Neuronal stem cell (in vitro differentiated cells): ENCODE measurements around the gene MAP3K12.
A peak's percentile ranks its signal among the peaks of the same experiment; 100 is the strongest.

ENCODE experiments used
- DNase-seq: peaks from one replicate; pipeline ENCODE4 v3.0.0-alpha.2; 2013; ENCODE audit warnings: low spot score
- H2AFZ ChIP-seq: one replicate; pipeline ENCODE4 v1.6.1; 2013; ENCODE audit warnings: mild to moderate bottlenecking, low read length, inconsistent platforms
- H2AK5ac ChIP-seq: 2 replicates; pipeline ENCODE4 v1.6.1; 2013; ENCODE audit warnings: low read depth, mild to moderate bottlenecking, inconsistent platforms, low read length, moderate library complexity, mixed read lengths
- H2BK120ac ChIP-seq: 2 replicates; pipeline ENCODE4 v1.6.1; 2013; ENCODE audit warnings: low read depth, mild to moderate bottlenecking, inconsistent platforms, low read length, moderate library complexity, mixed read lengths
- H2BK12ac ChIP-seq: one replicate; pipeline ENCODE4 v1.6.1; 2013; ENCODE audit warnings: low read length, inconsistent platforms
- H2BK15ac ChIP-seq: 2 replicates; pipeline ENCODE4 v1.6.1; 2013; ENCODE audit warnings: mild to moderate bottlenecking, low read length, inconsistent platforms, mixed read lengths
- H2BK5ac ChIP-seq: one replicate; pipeline ENCODE4 v1.6.1; 2013; ENCODE audit warnings: inconsistent platforms, mild to moderate bottlenecking, low read length, moderate library complexity
- H3K14ac ChIP-seq: one replicate; pipeline ENCODE4 v1.6.1; 2013; ENCODE audit warnings: low read length, inconsistent platforms
- H3K18ac ChIP-seq: 2 replicates; pipeline ENCODE4 v1.6.1; 2013; ENCODE audit warnings: low read length, inconsistent platforms
- H3K23ac ChIP-seq: 2 replicates; pipeline ENCODE4 v1.6.1; 2013; ENCODE audit warnings: low read depth, mild to moderate bottlenecking, mixed read lengths, low read length, inconsistent platforms; ENCODE audit not compliant: poor library complexity
- H3K27ac ChIP-seq: replicated peaks from 3 replicates; pipeline ENCODE4 v1.5.1; 2013; ENCODE audit warnings: low read length, inconsistent platforms
- H3K27me3 ChIP-seq, 3 experiments: 2 replicates each; pipeline ENCODE4 v1.6.1; 2013; ENCODE audit warnings: low read length in 3 of 3, mild to moderate bottlenecking in 2 of 3, inconsistent platforms in 1 of 3, low read depth in 1 of 3, mixed read lengths in 1 of 3, moderate library complexity in 1 of 3; ENCODE audit not compliant: control insufficient read depth in 3 of 3, insufficient read depth in 3 of 3
- H3K36me3 ChIP-seq, 2 donors: replicated peaks in 1 of 2; 2 replicates each; pipeline ENCODE4 v1.6.1; 2013; ENCODE audit warnings: low read length in 2 of 2; ENCODE audit not compliant: control insufficient read depth in 2 of 2, insufficient read depth in 2 of 2
- H3K4ac ChIP-seq: 2 replicates; pipeline ENCODE4 v1.6.1; 2013; ENCODE audit warnings: inconsistent platforms, mild to moderate bottlenecking, low read length, moderate library complexity
- H3K4me1 ChIP-seq, 2 donors: 1 replicate in 1 of 2; 2 replicates in 1 of 2; pipeline ENCODE4 v1.6.1; 2013; ENCODE audit warnings: low read length in 2 of 2, low read depth in 1 of 2; ENCODE audit not compliant: control insufficient read depth in 2 of 2, insufficient read depth in 1 of 2
- H3K4me2 ChIP-seq: one replicate; pipeline ENCODE4 v1.6.1; 2013; ENCODE audit warnings: mild to moderate bottlenecking, low read length, inconsistent platforms; ENCODE audit not compliant: insufficient read depth, poor library complexity, severe bottlenecking
- H3K4me3 ChIP-seq, 2 donors: 2 replicates each; pipeline ENCODE4 v1.5.1; 2013; ENCODE audit warnings: low read length in 2 of 2, mild to moderate bottlenecking in 2 of 2, inconsistent platforms in 1 of 2, moderate library complexity in 1 of 2
- H3K79me1 ChIP-seq: one replicate; pipeline ENCODE4 v1.6.1; 2013; ENCODE audit warnings: low read depth, mild to moderate bottlenecking, inconsistent platforms, low read length, moderate library complexity
- H3K9ac ChIP-seq: one replicate; pipeline ENCODE4 v1.6.1; 2013; ENCODE audit warnings: mild to moderate bottlenecking, low read depth, low read length, inconsistent platforms; ENCODE audit not compliant: poor library complexity
- H3K9me3 ChIP-seq, 2 donors: replicated peaks in 1 of 2; 2 replicates each; pipeline versions ENCODE3 to v1.6.1; 2013; ENCODE audit warnings: low read length in 2 of 2, mild to moderate bottlenecking in 2 of 2, inconsistent platforms in 1 of 2, low read depth in 1 of 2, mixed read lengths in 1 of 2, moderate library complexity in 1 of 2; ENCODE audit not compliant: control insufficient read depth in 2 of 2, insufficient read depth in 1 of 2
- H4K8ac ChIP-seq: one replicate; pipeline ENCODE4 v1.6.1; 2013; ENCODE audit warnings: low read depth, mild to moderate bottlenecking, inconsistent platforms, low read length, moderate library complexity
- H4K91ac ChIP-seq: one replicate; pipeline ENCODE4 v1.6.1; 2013; ENCODE audit warnings: low read length, low read depth, mild to moderate bottlenecking, inconsistent platforms; ENCODE audit not compliant: poor library complexity
- WGBS, 2 donors: extraction: QIAGEN DNeasy Blood & Tissue Kit; methylation state at CpG; one replicate each; pipeline ENCODE4 v1.1.7; 2013; ENCODE audit warnings: missing lambda C conversion rate in 2 of 2, mixed read lengths in 1 of 2; ENCODE audit not compliant: insufficient read length in 2 of 2, insufficient replicate concordance in 1 of 2; ENCODE audit errors: extremely low coverage in 2 of 2; 5-methylcytosine and 5-hydroxymethylcytosine counted together

Gene MAP3K12

DNA sequence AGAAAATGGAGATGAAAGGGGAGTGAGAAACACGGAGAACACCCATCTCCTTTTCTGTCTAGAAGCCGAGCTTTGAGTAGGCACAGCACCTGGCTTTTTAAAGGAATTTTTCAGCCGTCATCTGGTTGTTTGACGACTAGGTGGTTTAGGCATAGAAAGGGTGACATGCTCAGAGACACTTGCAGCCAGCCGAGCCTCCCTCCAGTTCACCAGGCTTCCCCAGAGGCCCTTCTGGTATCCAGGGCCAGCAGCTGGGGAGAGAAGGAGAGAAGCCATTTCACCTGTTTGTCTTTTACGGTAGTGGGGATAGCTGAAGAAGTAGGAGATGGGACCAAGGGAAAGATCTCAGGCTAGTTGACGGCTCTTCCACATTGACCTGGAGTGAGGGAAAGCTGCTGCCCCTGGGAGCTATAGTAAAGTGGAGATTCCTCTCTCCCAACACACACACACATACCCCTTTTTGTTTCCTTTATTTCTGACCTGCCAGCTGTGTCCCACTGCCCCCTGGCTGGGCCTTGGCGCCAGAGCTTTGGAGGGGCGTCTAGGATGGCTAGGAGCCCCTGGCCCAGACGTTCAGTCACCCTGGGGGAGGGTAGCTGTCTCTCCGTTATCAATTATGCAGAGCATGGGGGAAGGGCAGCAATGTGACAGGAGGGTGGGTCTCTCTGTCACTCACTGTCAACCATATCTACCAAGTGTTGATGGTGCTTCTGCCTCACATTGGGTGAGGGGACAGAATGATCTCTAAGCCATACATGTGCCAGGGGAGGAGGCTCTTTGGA is 5.5 kb downstream of the MAP3K12 start:
- Histone ChIP-seq H3K27ac (peak overlapping the region; percentile 38), H3K18ac (peak overlapping the region; percentile 86), H3K4ac (no peak overlapping the region), H3K36me3 (peaks cover 0 to 10% of the 10 kb centered on the region in 2 donors), H3K4me1 (peaks cover 29 to 39% of the 10 kb centered on the region in 2 donors), H2BK15ac (peak overlapping the region; percentile 4), H2AFZ (peak overlapping the region; percentile 74), H3K79me1 (no peaks in the 10 kb centered on the region), H3K4me3 (peak overlapping the region in 1 of 2 donors; percentile 55), H3K14ac (no peak overlapping the region), H3K23ac (no peak overlapping the region), H2AK5ac (no peak overlapping the region), H4K91ac (no peak overlapping the region), H3K4me2 (peak overlapping the region; percentile 76), H3K9me3 (no peaks in the 10 kb centered on the region), H4K8ac (no peak overlapping the region), H2BK12ac (no peak overlapping the region), H2BK5ac (no peak overlapping the region), H2BK120ac (no peak overlapping the region), H3K9ac (no peak overlapping the region), H3K27me3 (no peaks in the 10 kb centered on the region)
- WGBS, 2 donors, result no CpG with 5 or more reads among the region's 11 CpGs
- no peak for DNase-seq

DNA sequence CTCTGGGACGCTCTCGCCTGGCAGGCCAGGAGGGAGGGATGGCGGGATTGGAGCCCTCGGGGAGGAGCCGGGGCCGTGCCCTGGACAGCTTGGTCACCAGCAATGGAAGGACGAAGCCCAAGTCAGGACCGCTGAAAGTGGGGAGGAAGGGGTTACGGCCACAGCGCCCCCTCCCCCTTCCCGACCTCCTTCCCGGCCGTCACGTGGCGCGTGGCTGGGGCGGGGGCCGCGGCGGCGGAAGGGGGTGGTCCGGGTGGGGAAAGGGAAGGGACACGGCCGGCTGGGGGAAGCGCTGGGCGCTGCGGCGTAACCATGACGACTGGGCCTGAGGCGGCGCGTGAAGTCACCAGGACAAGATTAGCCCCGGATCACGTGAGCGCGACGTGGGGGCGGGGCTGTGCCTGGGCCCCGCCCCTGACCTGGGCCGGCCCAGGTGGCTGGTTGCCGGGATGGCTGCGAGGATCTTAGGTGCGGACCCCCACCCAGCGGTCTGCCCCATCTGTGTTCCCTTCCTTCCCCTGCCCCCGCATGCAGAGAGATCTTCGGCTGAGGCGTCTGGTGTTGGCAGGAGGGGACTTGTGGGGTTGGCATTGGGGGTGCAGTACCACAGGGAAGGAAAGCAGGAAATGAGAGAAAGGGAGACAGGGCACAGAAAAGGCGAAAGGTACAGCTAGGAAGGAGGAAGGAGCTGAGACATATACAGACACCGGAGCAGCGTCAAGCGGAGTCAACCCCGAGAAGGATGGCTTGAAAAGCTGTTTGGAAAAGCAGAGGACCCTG is 6.2 kb downstream of the MAP3K12 start:
- no CpG with 5 or more reads among the region's 52 CpGs for WGBS, 2 donors
- H4K91ac ChIP-seq, result no peak overlapping the region

DNA sequence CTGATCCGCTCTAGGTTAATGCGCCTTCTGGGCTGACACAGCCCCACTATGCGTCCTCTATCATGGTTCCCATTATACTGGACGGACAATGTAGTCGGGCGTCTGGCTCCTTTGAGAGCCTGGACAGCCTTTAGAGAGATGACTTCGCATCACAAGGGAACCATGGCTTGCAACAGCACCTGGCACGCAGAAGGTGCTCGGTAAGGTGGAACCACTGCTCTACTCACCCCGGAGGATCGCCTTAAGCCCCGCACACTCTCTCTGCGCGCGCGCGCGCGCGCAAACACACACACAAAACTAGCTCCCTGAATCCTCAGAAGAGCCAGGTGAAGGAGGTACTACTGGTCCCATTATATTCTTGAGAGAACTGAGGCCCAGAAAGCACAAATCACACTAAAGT is 7.1 kb downstream of the MAP3K12 start:
- H4K91ac ChIP-seq, result no peak overlapping the region
- no peaks in the 10 kb centered on the region for H3K9me3 ChIP-seq
- no peak overlapping the region for H3K14ac ChIP-seq
- no peak overlapping the region for H2AFZ ChIP-seq
- no peak overlapping the region for H2BK12ac ChIP-seq
- no peak overlapping the region for H2AK5ac ChIP-seq
- no peak overlapping the region for H3K18ac ChIP-seq
- DNase-seq, result no peak
- peaks cover 6 to 15% of the 10 kb centered on the region in 2 donors for H3K36me3 ChIP-seq
- no peak overlapping the region for H3K9ac ChIP-seq
- no peak overlapping the region for H3K23ac ChIP-seq
- H3K79me1 ChIP-seq, result no peaks in the 10 kb centered on the region
- no peak overlapping the region for H3K4ac ChIP-seq
- H4K8ac ChIP-seq, result no peak overlapping the region
- no peak overlapping the region for H2BK15ac ChIP-seq
- H2BK120ac ChIP-seq, result no peak overlapping the region
- H3K27ac ChIP-seq, result peak overlapping the region; percentile 66
- peaks cover 22 to 30% of the 10 kb centered on the region in 2 donors for H3K4me1 ChIP-seq
- H3K4me3 ChIP-seq, result peak overlapping the region; percentile 36 to 55
- no peak overlapping the region for H2BK5ac ChIP-seq
- H3K27me3 ChIP-seq, result no peaks in the 10 kb centered on the region
- WGBS, 2 donors, result no CpG with 5 or more reads among the region's 20 CpGs
- H3K4me2 ChIP-seq, result peak overlapping the region; percentile 52

More for the DNA sequence above, 6.2 kb downstream of the MAP3K12 start:
- H4K8ac ChIP-seq, result no peak overlapping the region
- H3K14ac ChIP-seq, result no peak overlapping the region
- H3K36me3 ChIP-seq, result peaks cover 1 to 12% of the 10 kb centered on the region in 2 donors
- H3K79me1 ChIP-seq, result no peaks in the 10 kb centered on the region
- H2BK15ac ChIP-seq, result no peak overlapping the region
- H3K4me2 ChIP-seq, result peak overlapping the region; percentile 76
- peaks cover 22 to 32% of the 10 kb centered on the region in 2 donors for H3K4me1 ChIP-seq
- peak overlapping the region; percentile 55 to 81 for H3K4me3 ChIP-seq
- H2AK5ac ChIP-seq, result no peak overlapping the region
- peak overlapping the region; percentile 74 for H2AFZ ChIP-seq
- DNase-seq, result peak; percentile 90
- peak overlapping the region; percentile 66 for H3K27ac ChIP-seq
- no peak overlapping the region for H2BK120ac ChIP-seq
- H3K27me3 ChIP-seq, result no peaks in the 10 kb centered on the region
- H3K9me3 ChIP-seq, result no peaks in the 10 kb centered on the region
- H3K4ac ChIP-seq, result no peak overlapping the region
- no peak overlapping the region for H2BK5ac ChIP-seq
- H3K23ac ChIP-seq, result peak overlapping the region; percentile 49
- H3K18ac ChIP-seq, result peak overlapping the region; percentile 89
- H3K9ac ChIP-seq, result peak overlapping the region; percentile 71
- H2BK12ac ChIP-seq, result no peak overlapping the region
